Measurements from ENCODE around the gene ZKSCAN2. TPM values are rescaled to one million over a fixed set of nuclear protein-coding genes. Genes with fewer than 3 reads are reported as not detected.

ZKSCAN2 gene
- 5.8 TPM for polyA plus RNA-seq (ENCODE audit: insufficient read length)

DNA sequence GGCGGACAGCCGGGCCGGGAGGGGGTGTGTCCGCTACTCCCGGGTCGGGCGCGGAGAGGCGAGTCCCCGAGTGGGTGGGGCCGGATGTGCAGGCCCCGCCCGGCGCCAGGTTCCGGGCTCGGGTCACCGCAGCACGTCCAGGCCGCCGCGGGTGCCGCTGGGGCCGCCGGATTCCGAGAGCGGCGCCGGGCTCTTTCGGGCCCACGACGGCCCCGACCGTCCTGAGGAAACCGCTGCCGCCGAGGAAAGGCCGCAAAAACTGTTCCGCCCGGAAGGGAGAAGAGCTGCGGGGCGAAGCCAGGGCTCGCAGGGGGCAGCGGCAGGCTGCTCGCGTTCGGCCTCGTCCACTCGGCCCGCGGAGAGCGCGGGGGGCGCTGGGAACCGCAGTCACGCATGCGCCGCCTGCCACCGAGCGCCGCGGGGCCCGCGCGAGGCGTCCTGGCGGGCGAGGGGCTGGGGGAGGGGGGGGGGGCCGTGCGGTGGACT lies at the start of gene ZKSCAN2:
Gene ZKSCAN2, minus strand, starts transcription at position 376 of the 486 bp plus-strand sequence. CDS start 718 bp downstream, outside the sequence.
- DNase-seq, result peak; percentile 89

GRCh38 chr16:25299792-25300590 lies 42.3 kb upstream of the ZKSCAN2 start:
- DNase-seq, result no peak

DNA sequence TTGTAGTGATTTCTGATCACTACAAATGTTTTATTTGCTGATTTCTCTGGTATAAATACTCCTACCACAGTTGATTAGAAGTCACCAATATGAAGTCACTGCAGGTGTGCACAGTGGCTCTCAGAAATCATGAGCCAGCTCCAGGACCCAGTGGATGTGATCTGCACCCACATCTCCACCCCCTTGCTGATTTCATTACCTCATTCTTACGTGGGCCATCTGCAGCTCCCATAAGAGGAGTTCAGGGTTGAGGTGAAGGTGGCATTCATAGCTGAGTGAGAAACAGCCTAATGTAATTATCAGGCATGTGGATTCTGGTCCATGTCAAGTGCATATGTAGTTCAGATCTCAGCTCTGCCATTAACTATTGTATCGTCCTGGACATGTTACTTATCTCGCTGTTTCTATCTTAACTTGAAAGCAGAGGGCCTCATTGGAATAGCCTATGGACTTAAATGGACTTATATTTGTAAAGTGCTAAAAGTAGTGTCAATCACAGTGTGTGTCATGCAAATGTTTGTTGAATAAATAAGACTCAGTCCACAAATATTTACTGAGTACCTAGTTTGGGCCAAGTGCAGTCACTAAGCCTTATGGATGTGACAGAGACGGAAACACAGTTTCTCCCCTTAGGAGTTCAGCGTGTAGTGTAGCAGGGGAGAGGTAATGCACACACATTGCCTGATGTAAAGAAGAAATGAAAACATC lies 40.7 kb upstream of the ZKSCAN2 start:
- DNase-seq, result no peak

GRCh38 chr16:25297151-25297787 lies 39.6 kb upstream of the ZKSCAN2 start:
- no peak for DNase-seq

DNA sequence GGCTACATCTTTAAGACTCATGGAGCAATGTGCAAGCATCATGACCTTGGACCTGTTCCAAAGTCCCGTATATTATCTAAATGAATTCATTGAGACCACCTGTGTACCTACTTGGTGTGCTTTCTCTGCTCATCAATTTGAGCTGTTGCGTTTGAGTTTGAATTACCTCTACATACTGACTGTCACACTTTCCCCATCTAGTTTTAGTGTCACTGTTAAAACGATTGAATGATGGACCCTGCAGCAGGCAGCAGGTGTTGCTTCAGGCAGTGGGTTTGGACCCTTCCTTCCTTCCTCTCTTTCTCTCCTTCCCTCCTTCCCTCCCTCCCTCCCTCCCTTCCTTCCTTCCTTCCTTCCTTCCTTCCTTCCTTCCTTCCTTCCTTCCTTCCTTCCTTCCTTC lies 33.9 kb upstream of the ZKSCAN2 start:
- DNase-seq, result no peak

GRCh38 chr16:25289466-25289865 lies 31.8 kb upstream of the ZKSCAN2 start:
- no peak for DNase-seq

- no peak for DNase-seq
These were observed 21.8 kb upstream of the ZKSCAN2 start for GRCh38 chr16:25279491-25279890.

DNA sequence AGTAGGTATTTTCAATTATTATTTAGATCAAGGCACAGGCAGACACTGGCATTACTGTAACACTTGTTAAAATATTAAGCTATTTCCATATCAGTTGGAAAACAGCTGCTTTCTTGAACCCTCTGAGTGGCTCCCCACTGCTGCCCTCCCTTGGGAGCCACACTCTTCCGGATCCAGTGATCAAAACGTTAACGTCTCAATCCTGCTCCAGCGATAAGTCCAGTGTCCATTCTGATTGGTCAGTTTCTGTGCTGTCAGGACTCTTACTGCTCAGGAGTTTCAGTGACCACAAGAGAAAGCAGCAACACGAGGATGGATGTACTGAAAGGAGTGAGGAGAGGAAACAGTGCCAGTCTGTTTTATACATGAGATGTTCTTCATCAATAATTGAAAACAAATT lies 13.8 kb upstream of the ZKSCAN2 start:
- DNase-seq, result no peak

GRCh38 chr16:25270577-25270976 lies 12.9 kb upstream of the ZKSCAN2 start:
- no peak for DNase-seq

- no peak for DNase-seq
These were observed 12.2 kb upstream of the ZKSCAN2 start for GRCh38 chr16:25269879-25270278.

GRCh38 chr16:25265968-25266367 lies 8.3 kb upstream of the ZKSCAN2 start:
- DNase-seq, result no peak

DNA sequence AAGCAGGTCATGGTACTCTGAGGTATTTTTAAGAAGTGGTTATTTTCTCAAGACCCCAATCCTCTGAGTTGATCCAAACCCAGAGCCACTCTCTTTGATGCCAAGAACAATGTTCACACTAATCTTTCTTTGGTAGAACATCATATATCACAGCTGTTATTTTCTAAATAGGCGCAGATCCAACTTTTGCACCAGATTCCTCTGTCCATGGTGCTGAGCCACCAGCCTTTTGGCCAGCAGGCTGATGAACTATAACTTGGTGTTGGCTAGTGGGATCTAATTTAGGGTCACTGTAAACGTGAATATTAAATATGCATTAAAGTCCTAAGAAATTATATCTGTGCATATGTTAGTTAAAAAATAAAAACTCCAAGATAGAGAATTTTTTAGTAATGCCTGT lies 7.0 kb upstream of the ZKSCAN2 start:
- peak; percentile 15 for DNase-seq

DNA sequence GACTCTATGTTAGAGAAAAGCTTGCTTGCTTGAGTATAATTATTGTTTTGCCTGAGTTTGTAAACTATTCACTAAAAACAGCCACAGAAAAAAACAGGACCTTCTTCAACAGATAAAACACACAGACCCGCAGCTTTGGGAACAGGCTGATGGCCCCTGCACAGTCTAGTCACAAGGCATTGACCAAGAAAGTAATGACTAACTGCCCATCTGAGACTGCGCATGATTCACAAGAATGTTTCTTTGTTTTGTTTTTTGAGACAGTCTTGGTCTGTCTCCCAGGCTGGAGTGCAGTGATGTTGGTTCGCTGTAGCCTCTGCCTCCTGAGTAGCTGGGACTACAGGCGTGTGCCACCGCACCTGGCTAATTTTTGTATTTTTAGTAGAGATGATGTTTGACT lies 2.8 kb upstream of the ZKSCAN2 start:
- no peak for DNase-seq

GRCh38 chr16:25258861-25259179 lies 1.2 kb upstream of the ZKSCAN2 start:
- no peak for DNase-seq

GRCh38 chr16:25257956-25258860 lies 563 bp upstream of the ZKSCAN2 start:
- DNase-seq, result no peak

DNA sequence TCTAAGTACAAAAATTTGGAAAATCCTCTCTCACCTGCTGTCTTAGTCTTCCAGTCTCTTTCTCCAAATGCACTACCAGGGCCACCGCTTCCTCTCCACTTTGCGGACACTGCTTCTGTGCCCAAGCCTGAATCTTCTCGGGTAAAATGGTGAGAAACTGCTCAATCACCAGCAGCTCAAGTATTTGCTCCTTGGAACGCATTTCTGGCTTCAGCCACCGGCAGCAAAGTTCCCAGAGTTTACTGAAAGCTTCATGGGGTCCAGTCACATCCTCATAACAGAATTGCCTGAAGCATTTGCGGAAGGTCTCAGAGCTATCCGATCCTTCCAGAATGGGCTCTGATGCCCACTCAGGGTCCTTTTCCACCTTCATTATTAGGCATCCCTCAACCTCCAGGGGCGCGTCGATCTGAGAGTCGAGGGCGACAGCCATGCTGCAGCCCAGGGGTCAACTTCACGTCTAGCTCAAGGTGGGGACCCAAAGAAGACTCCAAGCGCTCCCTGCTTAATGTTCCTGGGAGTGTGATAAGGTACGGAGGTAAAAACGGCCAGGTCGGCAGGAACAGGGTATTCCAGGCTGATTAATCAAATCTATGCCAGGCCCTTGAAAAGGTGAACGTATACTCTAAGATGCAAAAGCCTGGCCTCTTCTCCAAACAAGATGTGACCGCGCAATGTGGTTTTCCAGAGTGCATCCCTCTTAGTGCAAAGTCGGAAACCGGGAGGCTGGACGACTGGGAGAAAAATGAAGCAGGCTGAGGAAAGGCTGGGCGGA lies 763 bp downstream of the ZKSCAN2 start:
- no peak for DNase-seq

- DNase-seq, result no peak
These were observed 4.3 kb downstream of the ZKSCAN2 start for GRCh38 chr16:25253322-25253721.

DNA sequence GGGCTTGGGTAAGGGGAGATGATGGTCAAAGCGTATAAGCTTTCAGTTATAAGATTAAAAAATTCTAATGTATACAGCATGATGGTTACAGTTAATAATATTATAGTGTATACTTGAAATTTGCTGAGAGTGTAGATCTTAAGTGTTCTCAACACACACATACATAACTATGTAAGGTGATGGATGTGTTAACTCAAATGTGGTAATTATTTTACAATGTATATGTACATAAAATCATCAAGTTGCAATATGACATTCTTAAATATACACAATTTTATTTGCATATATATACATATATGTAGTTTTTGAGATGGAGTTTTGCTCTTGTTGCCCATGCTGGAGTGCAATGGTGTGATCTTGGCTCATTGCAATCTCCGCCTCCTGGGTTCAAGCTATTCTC lies 7.2 kb downstream of the ZKSCAN2 start:
- DNase-seq, result no peak

DNA sequence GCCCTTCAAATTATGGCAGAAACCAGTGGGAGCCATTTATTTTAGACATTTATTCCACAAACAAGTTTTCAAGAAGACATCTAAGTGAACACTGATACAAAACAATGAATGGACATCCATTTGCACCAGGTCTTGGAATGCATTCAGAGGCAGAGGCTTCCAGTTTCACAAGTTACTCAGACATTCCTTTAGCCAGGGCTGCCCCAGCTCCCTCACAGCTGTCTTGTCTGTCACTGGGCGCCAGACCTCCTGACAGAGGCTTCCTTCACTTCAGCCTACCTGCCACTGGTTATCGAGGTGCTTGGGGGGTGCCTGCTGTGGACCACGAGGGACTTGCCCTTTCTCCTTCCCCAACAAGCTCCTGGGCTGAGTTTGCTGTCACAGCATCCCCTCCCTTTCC lies 21.7 kb downstream of the ZKSCAN2 start:
- no peak for DNase-seq

GRCh38 chr16:25228372-25228771 lies 29.3 kb downstream of the ZKSCAN2 start:
- no peak for DNase-seq

DNA sequence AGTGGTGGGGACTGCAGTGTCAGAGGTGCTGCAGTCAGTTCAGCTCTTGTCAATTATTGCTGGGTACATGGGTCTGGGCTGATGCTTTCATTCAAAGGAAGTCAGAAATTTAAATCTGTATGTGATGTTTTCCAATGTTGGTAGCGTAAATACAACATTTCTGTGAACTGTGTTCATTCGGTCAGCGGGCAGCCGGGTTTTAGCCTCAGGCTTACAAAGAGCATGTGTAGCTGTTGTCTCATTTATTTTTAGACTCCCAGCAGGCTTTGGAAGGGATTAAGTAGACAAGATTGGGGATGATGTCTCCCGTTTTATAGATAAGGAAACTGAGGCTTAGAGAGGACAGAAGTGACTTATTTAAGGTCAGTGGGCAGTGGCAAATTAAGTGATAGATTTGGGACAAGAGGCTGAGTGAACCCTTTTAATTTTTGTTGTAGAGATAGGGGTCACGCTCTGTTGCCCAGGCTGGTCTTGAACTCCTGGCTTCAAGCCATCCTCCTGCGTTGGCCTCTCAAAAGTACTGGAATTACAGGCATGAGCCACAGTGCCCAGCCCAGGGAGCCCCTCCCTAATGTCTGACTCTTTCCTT lies 32.8 kb downstream of the ZKSCAN2 start:
- DNase-seq, result no peak

All from hindlimb muscle (tissue), 1 donor.